K562 (cell line): ENCODE results near the gene PYGO2. TPM values are rescaled to one million over a fixed set of nuclear protein-coding genes. Genes with fewer than 3 reads are reported as not detected.

ENCODE experiments used
- ELF2 ChIP-seq: fragments of 250-450 bp; sonication (Bioruptor Pico); IDR thresholded peaks from 2 replicates; pipeline ENCODE4 v1.5.0; 2021; ENCODE audit warnings: mild to moderate bottlenecking
- FOS ChIP-seq: IDR thresholded peaks from 3 replicates; pipeline ENCODE4 v1.6.1; 2011; ENCODE audit not compliant: insufficient read length; ENCODE audit errors: extremely low read depth
- FOXJ3 ChIP-seq: sonication (generic); formaldehyde crosslinking; IDR thresholded peaks from 2 replicates; pipeline ENCODE4 v1.4.0; 2020; ENCODE audit warnings: mild to moderate bottlenecking, missing genetic modification reagents
- GTF2A2 ChIP-seq: IDR thresholded peaks from 2 replicates; pipeline ENCODE4 v1.6.1; 2016; ENCODE audit warnings: mild to moderate bottlenecking, missing genetic modification characterization, missing compliant biosample characterization
- NFE2L1 ChIP-seq: fragments of 450-650 bp; IDR thresholded peaks from 2 replicates; pipeline ENCODE4 v1.6.1; 2016; ENCODE audit warnings: missing genetic modification characterization, low read depth, mild to moderate bottlenecking, missing compliant biosample characterization, moderate library complexity, borderline replicate concordance
- NR2C1 ChIP-seq, 2 experiments: fragments of 450-650 bp; IDR thresholded peaks; 2 replicates each; pipeline ENCODE4 v1.6.1; 2017; ENCODE audit warnings: mild to moderate bottlenecking in 2 of 2, antibody characterized with exemption in 1 of 2, inconsistent platforms in 1 of 2, missing compliant biosample characterization in 1 of 2, missing genetic modification characterization in 1 of 2
- SMARCE1 ChIP-seq: fragments of 450-650 bp; IDR thresholded peaks from 2 replicates; pipeline ENCODE4 v1.7.1; 2016; ENCODE audit warnings: mild to moderate bottlenecking
- ZBED1 ChIP-seq: IDR thresholded peaks from 2 replicates; pipeline ENCODE4 v1.6.1; 2014
- ZNF253 ChIP-seq: fragments of 250-450 bp; sonication (Bioruptor Pico); conservative IDR thresholded peaks from 2 replicates; pipeline ENCODE4 v1.6.1; 2021; ENCODE audit warnings: mild to moderate bottlenecking
- ZSCAN32 ChIP-seq: fragments of 450-650 bp; formaldehyde crosslinking; IDR thresholded peaks from 2 replicates; pipeline ENCODE4 v1.4.0; 2020; ENCODE audit warnings: mild to moderate bottlenecking, moderate library complexity
- polyA plus RNA-seq, 8 experiments: library from polyadenylated mRNA; depleted of rRNA in 4 of 8; stranded (reverse) in 5 of 8; unstranded in 3 of 8; fragments of >200 nt; fragmentation: Nextera tagmentation in 2 of 8; fragmentation: Illumina TruSeq in 1 of 8; extraction: Ambion mirVana in 2 of 8; extraction: Trizol in 1 of 8; gene quantifications; 2 replicates each; pipeline versions ENCODE4 v1.2.1 to v1.2.3, GENCODE V29; 2011 to 2014; ENCODE audit warnings: inconsistent platforms in 1 of 8, missing spikeins in 1 of 8
- total RNA-seq, 7 experiments: library from RNA; depleted of rRNA in 6 of 7; stranded (reverse); fragments of >200 nt in 6 of 7; fragmentation: Illumina TruSeq in 2 of 7; extraction: Trizol in 2 of 7; gene quantifications; 2 replicates each; pipeline versions ENCODE4 v1.2.1 to v1.2.3, GENCODE V29; 2011 to 2021; ENCODE audit warnings: low replicate concordance in 1 of 7
- TF ChIP-seq, protein P1 (sequence below): IDR thresholded peaks from 3 replicates; pipeline ENCODE4 v1.6.1; 2011; ENCODE audit warnings: borderline replicate concordance, mild to moderate bottlenecking; ENCODE audit not compliant: insufficient read length, insufficient read depth
- TF ChIP-seq, protein P2 (sequence below): fragments of 450-650 bp; IDR thresholded peaks from 2 replicates; pipeline ENCODE4 v1.6.1; 2016; ENCODE audit warnings: mild to moderate bottlenecking, moderate library complexity
- TF ChIP-seq, protein P3 (sequence below): fragments of 250-450 bp; sonication (Bioruptor Pico); IDR thresholded peaks from 2 replicates; pipeline ENCODE4 v1.8.0; 2021; ENCODE audit warnings: moderate library complexity, mild to moderate bottlenecking, inconsistent platforms

PYGO2 gene
- total and polyA plus RNA-seq, 9 of the 15 experiments (the other 6 are each of a cell fraction or from before 2014, with no cell fraction given), result 8.3 to 36.2 (median 18.2) TPM

GRCh38 chr1:154982897-154983648 lies 21.5 kb upstream of the PYGO2 start, which contains the start of gene FLAD1 (continued):
- TF ChIP-seq, protein P1, sequence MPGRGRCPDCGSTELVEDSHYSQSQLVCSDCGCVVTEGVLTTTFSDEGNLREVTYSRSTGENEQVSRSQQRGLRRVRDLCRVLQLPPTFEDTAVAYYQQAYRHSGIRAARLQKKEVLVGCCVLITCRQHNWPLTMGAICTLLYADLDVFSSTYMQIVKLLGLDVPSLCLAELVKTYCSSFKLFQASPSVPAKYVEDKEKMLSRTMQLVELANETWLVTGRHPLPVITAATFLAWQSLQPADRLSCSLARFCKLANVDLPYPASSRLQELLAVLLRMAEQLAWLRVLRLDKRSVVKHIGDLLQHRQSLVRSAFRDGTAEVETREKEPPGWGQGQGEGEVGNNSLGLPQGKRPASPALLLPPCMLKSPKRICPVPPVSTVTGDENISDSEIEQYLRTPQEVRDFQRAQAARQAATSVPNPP, result no peak
- TF ChIP-seq FOXJ3 (CRISPR knock-in tag), result no peak
- TF ChIP-seq, protein P2, sequence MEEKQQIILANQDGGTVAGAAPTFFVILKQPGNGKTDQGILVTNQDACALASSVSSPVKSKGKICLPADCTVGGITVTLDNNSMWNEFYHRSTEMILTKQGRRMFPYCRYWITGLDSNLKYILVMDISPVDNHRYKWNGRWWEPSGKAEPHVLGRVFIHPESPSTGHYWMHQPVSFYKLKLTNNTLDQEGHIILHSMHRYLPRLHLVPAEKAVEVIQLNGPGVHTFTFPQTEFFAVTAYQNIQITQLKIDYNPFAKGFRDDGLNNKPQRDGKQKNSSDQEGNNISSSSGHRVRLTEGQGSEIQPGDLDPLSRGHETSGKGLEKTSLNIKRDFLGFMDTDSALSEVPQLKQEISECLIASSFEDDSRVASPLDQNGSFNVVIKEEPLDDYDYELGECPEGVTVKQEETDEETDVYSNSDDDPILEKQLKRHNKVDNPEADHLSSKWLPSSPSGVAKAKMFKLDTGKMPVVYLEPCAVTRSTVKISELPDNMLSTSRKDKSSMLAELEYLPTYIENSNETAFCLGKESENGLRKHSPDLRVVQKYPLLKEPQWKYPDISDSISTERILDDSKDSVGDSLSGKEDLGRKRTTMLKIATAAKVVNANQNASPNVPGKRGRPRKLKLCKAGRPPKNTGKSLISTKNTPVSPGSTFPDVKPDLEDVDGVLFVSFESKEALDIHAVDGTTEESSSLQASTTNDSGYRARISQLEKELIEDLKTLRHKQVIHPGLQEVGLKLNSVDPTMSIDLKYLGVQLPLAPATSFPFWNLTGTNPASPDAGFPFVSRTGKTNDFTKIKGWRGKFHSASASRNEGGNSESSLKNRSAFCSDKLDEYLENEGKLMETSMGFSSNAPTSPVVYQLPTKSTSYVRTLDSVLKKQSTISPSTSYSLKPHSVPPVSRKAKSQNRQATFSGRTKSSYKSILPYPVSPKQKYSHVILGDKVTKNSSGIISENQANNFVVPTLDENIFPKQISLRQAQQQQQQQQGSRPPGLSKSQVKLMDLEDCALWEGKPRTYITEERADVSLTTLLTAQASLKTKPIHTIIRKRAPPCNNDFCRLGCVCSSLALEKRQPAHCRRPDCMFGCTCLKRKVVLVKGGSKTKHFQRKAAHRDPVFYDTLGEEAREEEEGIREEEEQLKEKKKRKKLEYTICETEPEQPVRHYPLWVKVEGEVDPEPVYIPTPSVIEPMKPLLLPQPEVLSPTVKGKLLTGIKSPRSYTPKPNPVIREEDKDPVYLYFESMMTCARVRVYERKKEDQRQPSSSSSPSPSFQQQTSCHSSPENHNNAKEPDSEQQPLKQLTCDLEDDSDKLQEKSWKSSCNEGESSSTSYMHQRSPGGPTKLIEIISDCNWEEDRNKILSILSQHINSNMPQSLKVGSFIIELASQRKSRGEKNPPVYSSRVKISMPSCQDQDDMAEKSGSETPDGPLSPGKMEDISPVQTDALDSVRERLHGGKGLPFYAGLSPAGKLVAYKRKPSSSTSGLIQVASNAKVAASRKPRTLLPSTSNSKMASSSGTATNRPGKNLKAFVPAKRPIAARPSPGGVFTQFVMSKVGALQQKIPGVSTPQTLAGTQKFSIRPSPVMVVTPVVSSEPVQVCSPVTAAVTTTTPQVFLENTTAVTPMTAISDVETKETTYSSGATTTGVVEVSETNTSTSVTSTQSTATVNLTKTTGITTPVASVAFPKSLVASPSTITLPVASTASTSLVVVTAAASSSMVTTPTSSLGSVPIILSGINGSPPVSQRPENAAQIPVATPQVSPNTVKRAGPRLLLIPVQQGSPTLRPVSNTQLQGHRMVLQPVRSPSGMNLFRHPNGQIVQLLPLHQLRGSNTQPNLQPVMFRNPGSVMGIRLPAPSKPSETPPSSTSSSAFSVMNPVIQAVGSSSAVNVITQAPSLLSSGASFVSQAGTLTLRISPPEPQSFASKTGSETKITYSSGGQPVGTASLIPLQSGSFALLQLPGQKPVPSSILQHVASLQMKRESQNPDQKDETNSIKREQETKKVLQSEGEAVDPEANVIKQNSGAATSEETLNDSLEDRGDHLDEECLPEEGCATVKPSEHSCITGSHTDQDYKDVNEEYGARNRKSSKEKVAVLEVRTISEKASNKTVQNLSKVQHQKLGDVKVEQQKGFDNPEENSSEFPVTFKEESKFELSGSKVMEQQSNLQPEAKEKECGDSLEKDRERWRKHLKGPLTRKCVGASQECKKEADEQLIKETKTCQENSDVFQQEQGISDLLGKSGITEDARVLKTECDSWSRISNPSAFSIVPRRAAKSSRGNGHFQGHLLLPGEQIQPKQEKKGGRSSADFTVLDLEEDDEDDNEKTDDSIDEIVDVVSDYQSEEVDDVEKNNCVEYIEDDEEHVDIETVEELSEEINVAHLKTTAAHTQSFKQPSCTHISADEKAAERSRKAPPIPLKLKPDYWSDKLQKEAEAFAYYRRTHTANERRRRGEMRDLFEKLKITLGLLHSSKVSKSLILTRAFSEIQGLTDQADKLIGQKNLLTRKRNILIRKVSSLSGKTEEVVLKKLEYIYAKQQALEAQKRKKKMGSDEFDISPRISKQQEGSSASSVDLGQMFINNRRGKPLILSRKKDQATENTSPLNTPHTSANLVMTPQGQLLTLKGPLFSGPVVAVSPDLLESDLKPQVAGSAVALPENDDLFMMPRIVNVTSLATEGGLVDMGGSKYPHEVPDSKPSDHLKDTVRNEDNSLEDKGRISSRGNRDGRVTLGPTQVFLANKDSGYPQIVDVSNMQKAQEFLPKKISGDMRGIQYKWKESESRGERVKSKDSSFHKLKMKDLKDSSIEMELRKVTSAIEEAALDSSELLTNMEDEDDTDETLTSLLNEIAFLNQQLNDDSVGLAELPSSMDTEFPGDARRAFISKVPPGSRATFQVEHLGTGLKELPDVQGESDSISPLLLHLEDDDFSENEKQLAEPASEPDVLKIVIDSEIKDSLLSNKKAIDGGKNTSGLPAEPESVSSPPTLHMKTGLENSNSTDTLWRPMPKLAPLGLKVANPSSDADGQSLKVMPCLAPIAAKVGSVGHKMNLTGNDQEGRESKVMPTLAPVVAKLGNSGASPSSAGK, result peak; percentile 94
- TF ChIP-seq NR2C1 (IDR thresholded peaks at IDR 0.05), result peak; percentile 42; the same call in 1 of the 2 replicates
- no peak for TF ChIP-seq NR2C1 (tag; IDR thresholded peaks at IDR 0.05)
- TF ChIP-seq ZBED1, result no peak
- no peak for TF ChIP-seq GTF2A2 (tag)
- TF ChIP-seq, protein P3, sequence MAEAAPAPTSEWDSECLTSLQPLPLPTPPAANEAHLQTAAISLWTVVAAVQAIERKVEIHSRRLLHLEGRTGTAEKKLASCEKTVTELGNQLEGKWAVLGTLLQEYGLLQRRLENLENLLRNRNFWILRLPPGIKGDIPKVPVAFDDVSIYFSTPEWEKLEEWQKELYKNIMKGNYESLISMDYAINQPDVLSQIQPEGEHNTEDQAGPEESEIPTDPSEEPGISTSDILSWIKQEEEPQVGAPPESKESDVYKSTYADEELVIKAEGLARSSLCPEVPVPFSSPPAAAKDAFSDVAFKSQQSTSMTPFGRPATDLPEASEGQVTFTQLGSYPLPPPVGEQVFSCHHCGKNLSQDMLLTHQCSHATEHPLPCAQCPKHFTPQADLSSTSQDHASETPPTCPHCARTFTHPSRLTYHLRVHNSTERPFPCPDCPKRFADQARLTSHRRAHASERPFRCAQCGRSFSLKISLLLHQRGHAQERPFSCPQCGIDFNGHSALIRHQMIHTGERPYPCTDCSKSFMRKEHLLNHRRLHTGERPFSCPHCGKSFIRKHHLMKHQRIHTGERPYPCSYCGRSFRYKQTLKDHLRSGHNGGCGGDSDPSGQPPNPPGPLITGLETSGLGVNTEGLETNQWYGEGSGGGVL (CRISPR knock-in tag), result no peak
- TF ChIP-seq FOS, result peak; percentile 99
- TF ChIP-seq ZSCAN32 (CRISPR knock-in tag), result no peak
- TF ChIP-seq ELF2 (CRISPR knock-in tag), result peak; percentile 83
- no peak for TF ChIP-seq SMARCE1
- no peak for TF ChIP-seq ZNF253
- TF ChIP-seq NFE2L1 (tag), result no peak
